Suprapubic skin (tissue), 4 donors: Measurements from ENCODE around the gene DBF4. TPM values are rescaled to one million over a fixed set of nuclear protein-coding genes. Genes with fewer than 3 reads are reported as not detected.
"Not testable (repeated sequence)": the region's sequence is repeated elsewhere in the genome, so short reads cannot be mapped to it uniquely, and the experiment has no call there.

Source experiments
- DNase-seq, 2 donors: peaks; one replicate each; pipeline ENCODE4 v3.0.0-alpha.2; 2019; ENCODE audit warnings: low spot score in 2 of 2
- H3K27ac ChIP-seq: fragments of 200-600 bp; sonication (generic); one replicate; pipeline ENCODE4 v1.5.1; 2019
- H3K27me3 ChIP-seq: fragments of 200-600 bp; sonication (generic); one replicate; pipeline ENCODE4 v1.5.1; 2019
- H3K36me3 ChIP-seq: fragments of 200-600 bp; sonication (generic); one replicate; pipeline ENCODE4 v1.5.1; 2019
- H3K4me1 ChIP-seq: fragments of 200-600 bp; sonication (generic); one replicate; pipeline ENCODE4 v1.5.1; 2019
- H3K4me3 ChIP-seq: fragments of 200-600 bp; sonication (generic); one replicate; pipeline ENCODE4 v1.5.1; 2019; ENCODE audit warnings: mild to moderate bottlenecking
- H3K9me3 ChIP-seq: fragments of 200-600 bp; sonication (generic); one replicate; pipeline ENCODE4 v1.5.1; 2019
- CTCF ChIP-seq, 2 donors: fragments of 200-600 bp in 1 of 2; fragments of 450-650 bp in 1 of 2; sonication (generic) in 1 of 2; IDR thresholded peaks; one replicate each; pipeline ENCODE4 v1.5.1; 2016 to 2019; ENCODE audit warnings: antibody characterized with exemption in 2 of 2, mild to moderate bottlenecking in 1 of 2, moderate library complexity in 1 of 2
- EP300 ChIP-seq: sonication (generic); formaldehyde crosslinking; IDR thresholded peaks from one replicate; pipeline ENCODE4 v1.6.1; 2017; ENCODE audit warnings: antibody characterized with exemption
- POLR2A ChIP-seq, 2 donors: fragments of 450-650 bp; IDR thresholded peaks; one replicate each; pipeline ENCODE4 v1.6.1; 2017; ENCODE audit warnings: antibody characterized with exemption in 2 of 2, mild to moderate bottlenecking in 2 of 2, moderate library complexity in 2 of 2
- POLR2AphosphoS5 ChIP-seq, 3 donors: sonication (generic); formaldehyde crosslinking; IDR thresholded peaks; one replicate each; pipeline ENCODE4 v1.6.1; 2017; ENCODE audit warnings: antibody characterized with exemption in 3 of 3
- WGBS: methylation state at CpG from one replicate; pipeline ENCODE4 v1.1.5; 2018; 5-methylcytosine and 5-hydroxymethylcytosine counted together
- total RNA-seq, 4 donors: library from RNA; depleted of rRNA; stranded (reverse); fragments of >200 nt; gene quantifications; one replicate each; pipeline ENCODE4 v1.1.0, GENCODE V29; 2016

The DBF4 gene
- total RNA-seq, 4 donors from 2014 or later, result 16.7 to 32.1 (median 20.1) TPM

- Histone ChIP-seq H3K36me3 (no peaks in the 10 kb centered on the region), H3K4me1 (no peaks in the 10 kb centered on the region), H3K9me3 (no peaks in the 10 kb centered on the region), H3K4me3 (no peak overlapping the region), H3K27me3 (no peaks in the 10 kb centered on the region), H3K27ac (no peak overlapping the region)
- no peak for DNase-seq
- 97% methylated on average over 4 of the region's 4 CpGs for WGBS
- TF ChIP-seq POLR2A (IDR thresholded peaks at IDR 0.05), result no peak
- TF ChIP-seq POLR2AphosphoS5 (IDR thresholded peaks at IDR 0.05), result no peak
- no peak for TF ChIP-seq CTCF (IDR thresholded peaks at IDR 0.05)
- TF ChIP-seq EP300, result no peak
Observed at GRCh38 chr7:87941138-87941537, 64.8 kb downstream of the DBF4 start.

- DNase-seq, result no peak
- 89% methylated on average over 3 of the region's 3 CpGs for WGBS
- Histone ChIP-seq H3K27me3 (no peaks in the 10 kb centered on the region), H3K27ac (no peak overlapping the region), H3K36me3 (no peaks in the 10 kb centered on the region), H3K9me3 (no peaks in the 10 kb centered on the region), H3K4me3 (no peak overlapping the region), H3K4me1 (no peaks in the 10 kb centered on the region)
- TF ChIP-seq EP300, result no peak
- TF ChIP-seq POLR2A (IDR thresholded peaks at IDR 0.05), result no peak
- TF ChIP-seq CTCF (IDR thresholded peaks at IDR 0.05), result no peak
- no peak for TF ChIP-seq POLR2AphosphoS5 (IDR thresholded peaks at IDR 0.05)
Observed at GRCh38 chr7:87944547-87944946, 68.3 kb downstream of the DBF4 start.

- not testable (repeated sequence) for DNase-seq, H3K36me3 ChIP-seq, H3K27me3 ChIP-seq
Observed at GRCh38 chr7:87945926-87946325, 69.6 kb downstream of the DBF4 start.

GRCh38 chr7:87948371-87948770 lies 72.1 kb downstream of the DBF4 start:
- DNase-seq, result no peak
- no peaks in the 10 kb centered on the region for H3K27me3 ChIP-seq
- no peak overlapping the region for H3K4me3 ChIP-seq
- no peak overlapping the region for H3K27ac ChIP-seq
- TF ChIP-seq CTCF (IDR thresholded peaks at IDR 0.05), result no peak
- no peak for TF ChIP-seq POLR2A (IDR thresholded peaks at IDR 0.05)
- TF ChIP-seq POLR2AphosphoS5 (IDR thresholded peaks at IDR 0.05), result no peak
- TF ChIP-seq EP300, result no peak
- H3K4me1 ChIP-seq, result no peaks in the 10 kb centered on the region
- no peaks in the 10 kb centered on the region for H3K36me3 ChIP-seq
- no peaks in the 10 kb centered on the region for H3K9me3 ChIP-seq

More at GRCh38 chr7:87945926-87946325, 69.6 kb downstream of the DBF4 start:
- not testable (repeated sequence) for H3K4me3 ChIP-seq, H3K9me3 ChIP-seq, H3K27ac ChIP-seq, H3K4me1 ChIP-seq

Other genes starting within 250 kb of the DBF4 start
- 1 to 10 TPM in 3 of 4 donors, under 1 TPM in 1; 0.72 to 2.8 (median 1.8) TPM for gene RUNDC3B, start 248.1 kb upstream of the DBF4 start, total RNA-seq
- gene SLC25A40, start 133 bp upstream of the DBF4 start, total RNA-seq, result 10 to 100 TPM; 14.5 to 68.8 (median 19.8) TPM
- 1 to 10 TPM in 3 of 4 donors, under 1 TPM in 1; 0.53 to 2.7 (median 1.5) TPM for gene ADAM22, start 57.8 kb downstream of the DBF4 start, total RNA-seq